ENCODE data around the gene UTP4.

GRCh38 chr16:69190598-69190997 lies 58.1 kb downstream of the UTP4 start:
- no peak for TF ChIP-seq CTCF (IDR thresholded peaks at IDR 0.05)
- TF ChIP-seq POLR2A (IDR thresholded peaks at IDR 0.05) = no peak
- TF ChIP-seq POLR2AphosphoS5 (IDR thresholded peaks at IDR 0.05) = no peak
